Neural progenitor cell (in vitro differentiated cells): Measurements from ENCODE around the gene ZNF652. TPM values are rescaled to one million over a fixed set of nuclear protein-coding genes. Genes with fewer than 3 reads are reported as not detected.

Source experiments
- DNase-seq: peaks from one replicate; pipeline ENCODE4 v3.0.0-alpha.2; 2016; ENCODE audit warnings: low spot score
- H2AFZ ChIP-seq: fragments of 200-600 bp; sonication (generic); replicated peaks from 2 replicates; pipeline ENCODE4 v1.6.1; 2016; ENCODE audit warnings: antibody characterized with exemption
- H3F3A ChIP-seq: fragments of 200-600 bp; sonication (generic); 2 replicates; pipeline ENCODE4 v1.6.1; 2016; ENCODE audit warnings: antibody characterized with exemption, low read depth
- H3K27ac ChIP-seq: fragments of 200-600 bp; sonication (generic); 2 replicates; pipeline ENCODE4 v1.5.1; 2016; ENCODE audit warnings: mild to moderate bottlenecking
- H3K27me3 ChIP-seq: fragments of 200-600 bp; sonication (generic); 2 replicates; pipeline ENCODE4 v1.6.1; 2016; ENCODE audit warnings: mild to moderate bottlenecking, moderate library complexity
- H3K36me3 ChIP-seq: fragments of 200-600 bp; sonication (generic); 2 replicates; pipeline ENCODE4 v1.5.1; 2016
- H3K4me1 ChIP-seq: fragments of 200-600 bp; sonication (generic); 2 replicates; pipeline ENCODE4 v1.6.1; 2016; ENCODE audit warnings: mixed run types
- H3K4me2 ChIP-seq: fragments of 200-600 bp; sonication (generic); 2 replicates; pipeline ENCODE4 v1.6.1; 2016
- H3K4me3 ChIP-seq: fragments of 200-600 bp; sonication (generic); 2 replicates; pipeline ENCODE4 v1.5.1; 2016
- H3K79me2 ChIP-seq: fragments of 200-600 bp; sonication (generic); 2 replicates; pipeline ENCODE4 v1.6.1; 2016; ENCODE audit warnings: low read depth
- H3K9ac ChIP-seq: fragments of 200-600 bp; sonication (generic); 2 replicates; pipeline ENCODE4 v1.6.1; 2016
- H3K9me3 ChIP-seq: fragments of 200-600 bp; sonication (generic); 2 replicates; pipeline ENCODE4 v1.5.1; 2016; ENCODE audit warnings: low read depth
- H4K20me1 ChIP-seq: fragments of 200-600 bp; sonication (generic); 2 replicates; pipeline ENCODE4 v1.6.1; 2016; ENCODE audit warnings: low read depth
- H3K27ac Mint-ChIP-seq: 3 replicates; pipeline ENCODE4 v1.8.0; 2021; ENCODE audit warnings: mixed read lengths
- H3K27me3 Mint-ChIP-seq: 2 replicates; pipeline ENCODE4 v1.8.0; 2022; ENCODE audit warnings: low read depth, mild to moderate bottlenecking, inconsistent platforms, moderate library complexity, mixed read lengths; ENCODE audit not compliant: insufficient read depth
- H3K36me3 Mint-ChIP-seq: 3 replicates; pipeline ENCODE4 v1.8.0; 2021; ENCODE audit warnings: mixed read lengths
- H3K4me1 Mint-ChIP-seq: 3 replicates; pipeline ENCODE4 v1.8.0; 2021; ENCODE audit warnings: mixed read lengths
- H3K4me3 Mint-ChIP-seq: 3 replicates; pipeline ENCODE4 v1.8.0; 2021; ENCODE audit warnings: mild to moderate bottlenecking, moderate library complexity, mixed read lengths
- H3K9me3 Mint-ChIP-seq: 3 replicates; pipeline ENCODE4 v1.8.0; 2020; ENCODE audit warnings: mixed read lengths
- EZH2 ChIP-seq: fragments of 200-600 bp; sonication (generic); IDR thresholded peaks from 2 replicates; pipeline ENCODE4 v1.6.1; 2017; ENCODE audit warnings: antibody characterized with exemption, mild to moderate bottlenecking, moderate library complexity
- EZH2phosphoT487 ChIP-seq: fragments of 200-600 bp; sonication (generic); IDR thresholded peaks from 2 replicates; pipeline ENCODE4 v1.6.1; 2017; ENCODE audit warnings: antibody characterized with exemption
- total RNA-seq: library from RNA; depleted of rRNA; stranded (reverse); fragments of >200 nt; gene quantifications from 2 replicates; pipeline ENCODE4 v1.2.3, GENCODE V29; 2015; ENCODE audit warnings: low replicate concordance
- TF ChIP-seq, protein P1 (sequence below): fragments of 200-600 bp; sonication (generic); IDR thresholded peaks from 2 replicates; pipeline ENCODE4 v1.5.1; 2017; ENCODE audit warnings: antibody characterized with exemption, mild to moderate bottlenecking

Gene ZNF652
- 45.6 and 55.7 TPM in 2 replicates for total RNA-seq

DNA sequence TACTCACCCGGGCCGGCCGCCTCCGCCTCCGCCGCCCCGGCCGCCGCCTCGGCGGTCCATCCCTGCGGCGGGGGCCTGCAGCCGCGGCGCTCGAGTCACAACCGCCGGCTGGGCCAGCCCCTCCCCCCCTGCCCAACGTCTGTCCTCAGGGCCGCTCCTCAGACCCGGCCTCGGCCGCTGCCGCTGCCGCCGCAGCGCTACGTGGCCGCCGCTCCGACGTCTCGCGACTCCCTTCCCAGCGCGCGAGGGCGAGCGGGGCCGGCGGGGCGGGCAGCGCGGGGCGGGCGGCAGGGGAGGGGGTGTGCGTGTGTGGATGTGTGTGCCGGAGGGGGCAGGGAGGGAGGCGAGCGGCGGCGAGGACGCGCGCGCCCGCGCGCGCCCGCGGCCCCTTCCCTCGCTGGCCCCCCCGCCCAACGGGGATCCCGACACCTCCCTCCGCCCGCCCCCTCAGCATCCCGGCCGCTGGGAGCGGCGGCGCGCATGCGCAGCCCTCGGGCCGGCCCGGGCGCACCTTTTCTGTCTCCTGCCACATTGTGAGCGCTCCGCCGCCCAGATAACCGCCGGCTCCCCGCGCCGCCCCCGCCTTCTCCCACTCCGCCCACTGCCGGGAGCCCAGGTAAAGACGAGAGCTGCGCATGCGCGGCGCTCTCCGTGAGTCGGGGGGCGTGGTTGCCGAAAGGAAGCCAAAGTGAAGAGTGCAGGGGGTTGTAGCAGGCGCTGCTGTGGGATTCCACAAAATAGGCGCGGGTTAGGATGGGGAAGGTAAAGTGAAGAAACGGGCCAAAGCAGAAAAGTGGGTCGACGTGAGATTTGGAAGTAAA, at the start of gene ZNF652:
Gene ZNF652 (minus strand): TSS at position 349 of the 821 bp plus-strand sequence. CDS start 44,525 bp downstream, outside the sequence.
- DNase-seq, result peak; percentile 99
- Mint-ChIP-seq H3K36me3 (no peaks in the 10 kb centered on the region), H3K9me3 (no peaks in the 10 kb centered on the region), H3K4me3 (peak within 1 kb of the TSS; percentile 97), H3K27me3 (no peaks in the 10 kb centered on the region), H3K4me1 (peaks cover 31% of the 10 kb centered on the region), H3K27ac (peak within 1 kb of the TSS; percentile 93)
- peak within 1 kb of the TSS; percentile 92 for H3K27ac ChIP-seq
- no peaks in the 10 kb centered on the region for H3K36me3 ChIP-seq
- H3K79me2 ChIP-seq, result peaks cover 45% of the 10 kb centered on the region
- peaks cover 20% of the 10 kb centered on the region for H3F3A ChIP-seq
- peaks cover 42% of the 10 kb centered on the region for H4K20me1 ChIP-seq
- peak within 1 kb of the TSS; percentile 97 for H2AFZ ChIP-seq
- no peaks in the 10 kb centered on the region for H3K27me3 ChIP-seq
- TF ChIP-seq, protein P1, sequence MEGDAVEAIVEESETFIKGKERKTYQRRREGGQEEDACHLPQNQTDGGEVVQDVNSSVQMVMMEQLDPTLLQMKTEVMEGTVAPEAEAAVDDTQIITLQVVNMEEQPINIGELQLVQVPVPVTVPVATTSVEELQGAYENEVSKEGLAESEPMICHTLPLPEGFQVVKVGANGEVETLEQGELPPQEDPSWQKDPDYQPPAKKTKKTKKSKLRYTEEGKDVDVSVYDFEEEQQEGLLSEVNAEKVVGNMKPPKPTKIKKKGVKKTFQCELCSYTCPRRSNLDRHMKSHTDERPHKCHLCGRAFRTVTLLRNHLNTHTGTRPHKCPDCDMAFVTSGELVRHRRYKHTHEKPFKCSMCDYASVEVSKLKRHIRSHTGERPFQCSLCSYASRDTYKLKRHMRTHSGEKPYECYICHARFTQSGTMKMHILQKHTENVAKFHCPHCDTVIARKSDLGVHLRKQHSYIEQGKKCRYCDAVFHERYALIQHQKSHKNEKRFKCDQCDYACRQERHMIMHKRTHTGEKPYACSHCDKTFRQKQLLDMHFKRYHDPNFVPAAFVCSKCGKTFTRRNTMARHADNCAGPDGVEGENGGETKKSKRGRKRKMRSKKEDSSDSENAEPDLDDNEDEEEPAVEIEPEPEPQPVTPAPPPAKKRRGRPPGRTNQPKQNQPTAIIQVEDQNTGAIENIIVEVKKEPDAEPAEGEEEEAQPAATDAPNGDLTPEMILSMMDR, result no peak
- TF ChIP-seq EZH2 (no peak), EZH2phosphoT487 (no peak)
- H3K4me3 ChIP-seq, result peak within 1 kb of the TSS; percentile 97
- peak within 1 kb of the TSS; percentile 89 for H3K9ac ChIP-seq
- H3K4me1 ChIP-seq, result peaks cover 25% of the 10 kb centered on the region
- peak within 1 kb of the TSS; percentile 91 for H3K4me2 ChIP-seq
- H3K9me3 ChIP-seq, result no peaks in the 10 kb centered on the region

GRCh38 chr17:49409066-49409465, 47.0 kb upstream of the ZNF652 start:
- TF ChIP-seq EZH2phosphoT487 (no peak), EZH2 (no peak)
- TF ChIP-seq, protein P1, result no peak
- no peaks in the 10 kb centered on the region for H3K9me3 ChIP-seq
- H3K4me1 Mint-ChIP-seq, result no peaks in the 10 kb centered on the region
- H3K4me3 ChIP-seq, result no peak overlapping the region
- no peak overlapping the region for H3K27ac Mint-ChIP-seq
- H4K20me1 ChIP-seq, result peaks cover 5% of the 10 kb centered on the region
- no peak for DNase-seq
- no peaks in the 10 kb centered on the region for H3K9me3 Mint-ChIP-seq
- H3K9ac ChIP-seq, result no peak overlapping the region
- H3K27ac ChIP-seq, result no peak overlapping the region
- peaks cover 10% of the 10 kb centered on the region for H3K79me2 ChIP-seq
- no peak overlapping the region for H3K4me2 ChIP-seq
- H3K27me3 Mint-ChIP-seq, result peaks cover 2% of the 10 kb centered on the region
- H3F3A ChIP-seq, result peaks cover 6% of the 10 kb centered on the region
- H3K36me3 ChIP-seq, result peaks cover 12% of the 10 kb centered on the region
- H3K4me3 Mint-ChIP-seq, result no peak overlapping the region
- no peaks in the 10 kb centered on the region for H3K27me3 ChIP-seq
- H3K36me3 Mint-ChIP-seq, result peaks cover 29% of the 10 kb centered on the region
- H2AFZ ChIP-seq, result no peak overlapping the region
- peaks cover 4% of the 10 kb centered on the region for H3K4me1 ChIP-seq

DNA sequence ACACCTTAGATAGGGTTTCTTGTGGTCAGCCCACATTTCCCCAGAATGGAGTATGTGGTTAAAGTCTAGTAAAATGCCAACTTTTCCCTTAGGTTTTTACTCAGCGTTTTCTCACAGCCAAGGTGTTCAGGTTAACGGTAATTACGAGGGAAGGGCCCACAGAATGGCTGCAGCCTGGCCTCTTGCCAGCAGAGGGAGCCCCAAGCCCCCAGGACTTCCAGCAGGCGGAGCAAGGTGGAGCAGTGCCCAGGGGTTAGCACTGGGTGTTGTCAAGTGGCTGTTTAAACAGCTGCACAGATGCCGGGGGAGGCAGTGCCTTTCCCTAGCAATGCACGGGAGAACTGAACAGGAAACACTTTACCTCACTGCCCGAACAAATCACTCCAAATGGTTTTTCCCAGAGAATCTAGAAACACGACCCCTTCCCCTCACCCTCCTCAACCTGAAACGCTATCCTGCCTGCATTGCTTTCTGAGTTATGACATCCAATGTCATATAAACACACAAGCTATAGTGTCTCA, 46.0 kb upstream of the ZNF652 start:
- TF ChIP-seq EZH2phosphoT487 (no peak), EZH2 (no peak)
- TF ChIP-seq, protein P1, result peak; percentile 99
- Histone ChIP-seq H4K20me1 (peaks cover 5% of the 10 kb centered on the region), H3K4me3 (no peak overlapping the region), H2AFZ (no peak overlapping the region), H3K9me3 (no peaks in the 10 kb centered on the region), H3F3A (peaks cover 8% of the 10 kb centered on the region), H3K4me1 (peaks cover 2% of the 10 kb centered on the region), H3K36me3 (peaks cover 12% of the 10 kb centered on the region), H3K79me2 (peaks cover under 1% of the 10 kb centered on the region), H3K27ac (no peak overlapping the region), H3K4me2 (no peak overlapping the region), H3K27me3 (no peaks in the 10 kb centered on the region), H3K9ac (no peak overlapping the region)
- DNase-seq, result peak; percentile 87
- H3K4me3 Mint-ChIP-seq, result no peak overlapping the region
- H3K4me1 Mint-ChIP-seq, result peaks cover 5% of the 10 kb centered on the region
- no peak overlapping the region for H3K27ac Mint-ChIP-seq
- peaks cover 2% of the 10 kb centered on the region for H3K27me3 Mint-ChIP-seq
- H3K36me3 Mint-ChIP-seq, result peaks cover 30% of the 10 kb centered on the region
- no peaks in the 10 kb centered on the region for H3K9me3 Mint-ChIP-seq
